Measurements from ENCODE around the gene PLCH1.

DNA sequence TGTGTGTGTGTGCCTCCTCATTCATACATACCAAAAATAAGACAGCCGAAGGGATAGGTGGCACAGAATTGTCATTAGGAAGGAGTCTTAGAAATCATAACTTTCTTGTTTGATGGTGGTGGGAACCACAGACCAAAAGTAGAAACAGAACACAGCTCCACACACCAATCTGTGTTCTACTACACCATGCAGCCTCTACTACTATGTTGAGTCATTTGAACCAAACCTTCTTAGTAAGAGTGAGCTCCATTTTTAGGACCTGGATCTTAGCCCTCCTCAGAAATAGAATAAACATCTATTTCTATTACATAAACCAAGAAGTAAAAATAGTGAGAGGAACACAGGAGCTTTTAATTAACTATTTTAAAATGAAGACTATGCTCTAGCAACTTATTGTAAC is 27.9 kb upstream of the PLCH1 start:
- no peak for TF ChIP-seq TEAD1 (CRISPR knock-in tag; IDR thresholded peaks at IDR 0.05)
- TF ChIP-seq, protein P1, sequence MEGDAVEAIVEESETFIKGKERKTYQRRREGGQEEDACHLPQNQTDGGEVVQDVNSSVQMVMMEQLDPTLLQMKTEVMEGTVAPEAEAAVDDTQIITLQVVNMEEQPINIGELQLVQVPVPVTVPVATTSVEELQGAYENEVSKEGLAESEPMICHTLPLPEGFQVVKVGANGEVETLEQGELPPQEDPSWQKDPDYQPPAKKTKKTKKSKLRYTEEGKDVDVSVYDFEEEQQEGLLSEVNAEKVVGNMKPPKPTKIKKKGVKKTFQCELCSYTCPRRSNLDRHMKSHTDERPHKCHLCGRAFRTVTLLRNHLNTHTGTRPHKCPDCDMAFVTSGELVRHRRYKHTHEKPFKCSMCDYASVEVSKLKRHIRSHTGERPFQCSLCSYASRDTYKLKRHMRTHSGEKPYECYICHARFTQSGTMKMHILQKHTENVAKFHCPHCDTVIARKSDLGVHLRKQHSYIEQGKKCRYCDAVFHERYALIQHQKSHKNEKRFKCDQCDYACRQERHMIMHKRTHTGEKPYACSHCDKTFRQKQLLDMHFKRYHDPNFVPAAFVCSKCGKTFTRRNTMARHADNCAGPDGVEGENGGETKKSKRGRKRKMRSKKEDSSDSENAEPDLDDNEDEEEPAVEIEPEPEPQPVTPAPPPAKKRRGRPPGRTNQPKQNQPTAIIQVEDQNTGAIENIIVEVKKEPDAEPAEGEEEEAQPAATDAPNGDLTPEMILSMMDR (IDR thresholded peaks at IDR 0.05): no peak
- no peak for TF ChIP-seq PRRX2 (CRISPR knock-in tag; IDR thresholded peaks at IDR 0.05)
